ENCODE measurements around the gene ATP6V0B.

Gene ATP6V0B

DNA sequence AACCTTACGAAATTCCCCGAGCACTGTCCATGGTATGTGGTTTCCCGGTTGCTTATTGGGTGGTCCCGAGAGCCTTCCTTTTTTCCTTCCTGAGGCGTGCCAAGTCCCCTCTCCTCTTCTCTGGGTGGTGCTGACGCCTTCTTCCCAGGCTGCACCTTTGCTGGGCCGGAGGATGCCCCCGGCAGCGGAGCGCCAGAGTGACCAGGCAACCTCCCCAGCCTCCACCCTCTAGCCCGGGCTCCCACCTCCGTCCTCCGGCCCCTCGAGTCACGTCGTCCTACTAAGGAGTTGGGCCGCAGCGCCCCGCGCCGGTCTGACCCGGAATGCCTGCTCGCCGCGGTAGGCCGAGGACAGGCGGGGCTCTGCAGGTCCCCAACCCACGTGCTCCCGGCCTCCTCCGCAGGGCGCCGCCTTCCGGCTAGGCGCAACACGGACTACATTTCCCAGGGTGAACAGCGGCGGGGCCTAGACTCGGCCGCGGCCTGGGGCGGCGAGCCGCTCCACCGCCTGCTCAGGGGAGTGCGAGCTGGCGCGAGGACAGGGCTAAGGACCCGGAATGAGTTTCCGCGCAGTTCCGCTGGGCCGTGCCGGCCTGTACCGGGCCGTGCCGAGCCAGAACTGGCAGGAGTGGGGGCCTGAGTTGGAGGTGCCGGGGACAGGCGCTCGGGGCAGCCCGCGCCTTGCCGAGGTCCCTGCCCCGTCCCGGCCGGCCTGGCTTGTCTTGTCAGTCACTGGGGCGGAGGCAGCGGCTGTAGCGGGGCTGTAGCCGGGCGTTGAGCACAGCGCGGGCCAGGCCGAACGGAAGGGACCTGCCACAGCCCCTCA lies 28.3 kb upstream of the ATP6V0B start, which contains the start of gene IPO13:
IPO13 (plus strand) TSS at position 715 of the 825 bp plus-strand sequence. CDS start 651 bp downstream, outside the sequence.
- DNase-seq, result peak; percentile 95

DNA sequence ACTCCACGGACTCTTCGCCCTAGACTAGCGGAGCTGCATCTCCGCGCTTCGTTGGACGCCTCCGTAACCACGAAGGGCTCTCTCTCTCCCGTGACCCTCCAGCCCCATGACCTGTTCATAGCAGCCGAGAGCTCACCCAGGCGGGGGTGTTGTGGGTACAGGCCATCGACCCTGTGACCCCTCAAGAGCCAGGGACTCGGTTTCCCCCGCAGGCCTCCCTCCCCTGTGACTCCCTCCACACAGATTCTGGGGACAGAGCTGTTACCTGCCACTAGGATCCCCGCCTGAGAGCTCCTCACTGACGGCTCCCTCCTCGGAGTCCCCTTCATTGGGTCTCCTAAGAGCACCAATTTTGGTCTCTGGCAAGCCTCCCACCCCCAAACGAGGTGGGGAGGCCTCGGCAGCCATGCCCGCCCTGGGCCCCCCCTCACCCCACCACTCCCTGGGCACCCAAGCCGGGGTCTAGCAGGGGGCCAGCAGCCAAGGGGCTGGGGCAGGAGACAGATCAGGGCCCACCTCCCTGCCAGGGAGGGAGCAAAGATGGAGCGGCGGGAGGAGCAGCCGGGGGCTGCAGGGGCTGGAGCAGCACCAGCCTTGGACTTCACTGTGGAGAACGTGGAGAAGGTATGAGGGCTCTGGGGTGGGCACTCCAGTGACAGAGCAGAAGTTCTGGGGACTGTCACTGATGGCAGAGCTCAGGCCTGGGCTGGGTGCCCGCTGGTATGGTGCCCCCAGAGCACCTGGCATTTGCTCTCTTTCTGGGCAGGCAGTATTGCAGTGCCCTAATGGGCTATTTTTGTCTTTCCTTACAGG lies 27.5 kb upstream of the ATP6V0B start:
- DNase-seq, result no peak

DNA sequence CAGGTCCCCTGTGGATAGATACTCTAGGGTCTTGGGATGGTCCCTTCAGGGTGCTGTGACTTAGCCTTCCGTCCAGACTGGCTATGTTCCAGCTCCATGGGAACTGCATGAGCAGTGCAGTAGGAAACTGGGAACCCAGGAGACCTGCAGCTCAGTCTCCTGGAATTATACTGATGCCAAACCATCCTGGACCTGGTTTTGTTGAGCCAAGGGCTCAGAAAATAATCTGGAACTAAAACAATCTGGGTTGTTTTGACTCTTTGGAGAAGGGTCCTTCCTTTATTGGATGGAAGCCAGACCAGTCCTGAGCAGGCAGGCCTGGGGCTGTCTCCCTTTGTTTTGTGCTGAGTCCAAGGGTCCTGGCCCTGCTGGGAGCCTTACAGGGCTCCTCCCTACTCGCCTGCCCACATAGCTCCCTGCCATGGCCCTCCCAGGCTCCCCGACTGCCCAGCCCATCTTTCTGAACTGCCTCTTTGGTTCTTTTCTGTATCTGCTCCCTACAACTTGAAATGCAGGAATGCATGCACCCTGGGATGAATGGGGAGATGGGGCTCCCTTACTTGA lies 26.8 kb upstream of the ATP6V0B start:
- DNase-seq, result no peak

DNA sequence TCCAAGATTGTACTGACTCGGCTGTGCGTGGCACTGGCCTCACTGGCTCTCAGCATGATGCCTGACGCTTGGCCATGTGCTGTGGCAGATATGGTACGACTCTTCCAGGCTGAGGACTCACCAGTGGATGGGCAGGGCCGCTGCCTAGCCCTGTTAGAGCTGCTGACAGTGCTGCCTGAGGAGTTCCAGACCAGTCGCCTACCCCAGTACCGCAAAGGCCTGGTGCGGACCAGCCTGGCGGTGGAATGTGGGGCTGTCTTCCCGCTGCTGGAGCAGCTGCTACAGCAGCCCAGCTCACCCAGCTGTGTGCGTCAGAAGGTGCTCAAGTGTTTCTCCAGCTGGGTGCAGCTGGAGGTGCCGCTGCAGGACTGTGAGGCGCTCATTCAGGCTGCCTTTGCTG lies 25.1 kb upstream of the ATP6V0B start:
- DNase-seq, result no peak

DNA sequence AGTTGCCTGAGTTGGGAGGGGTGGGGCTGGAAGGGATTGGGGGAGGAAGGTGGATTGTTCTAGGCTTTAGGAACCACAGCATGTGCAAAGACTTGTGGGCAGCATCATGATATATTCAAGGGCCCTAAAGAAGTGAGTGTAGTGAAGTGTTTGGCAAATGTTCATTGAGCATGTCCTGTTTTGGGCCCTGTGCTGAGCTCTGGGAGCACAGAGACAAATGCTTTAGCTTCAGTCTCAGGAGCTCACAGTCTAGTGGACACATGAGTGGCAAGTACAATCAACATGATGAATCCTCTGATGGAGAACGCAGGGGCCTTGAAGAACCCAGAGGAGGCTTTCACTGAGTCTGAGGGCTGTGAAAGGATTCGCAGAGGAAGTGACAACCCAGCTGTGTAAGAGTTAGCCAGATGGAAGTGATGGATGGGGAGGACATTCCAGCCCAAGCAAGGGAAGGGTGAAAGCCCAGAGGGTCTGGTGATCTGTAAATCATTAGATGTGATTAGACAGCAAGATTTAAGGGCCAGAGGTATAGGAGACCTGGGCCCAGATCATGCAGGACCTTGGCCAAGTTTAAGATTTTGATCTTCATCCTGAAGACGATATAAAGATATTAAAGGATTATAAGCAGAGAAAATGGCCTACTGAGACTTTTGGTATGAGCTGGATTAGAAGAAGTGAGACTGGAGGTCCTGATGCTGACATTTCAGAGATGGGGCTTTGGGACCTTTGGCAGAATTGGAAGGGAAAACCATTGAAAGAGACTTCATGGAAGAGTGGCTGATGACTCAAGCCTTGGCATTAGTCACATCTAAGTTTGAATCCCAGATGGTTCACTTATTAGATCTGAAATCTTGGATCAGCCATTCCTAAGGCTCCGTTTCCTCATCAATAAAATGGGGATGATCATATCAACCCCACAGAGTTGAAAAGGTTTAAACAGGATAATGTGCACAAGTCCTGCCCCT lies 23.5 kb upstream of the ATP6V0B start:
- DNase-seq, result no peak

DNA sequence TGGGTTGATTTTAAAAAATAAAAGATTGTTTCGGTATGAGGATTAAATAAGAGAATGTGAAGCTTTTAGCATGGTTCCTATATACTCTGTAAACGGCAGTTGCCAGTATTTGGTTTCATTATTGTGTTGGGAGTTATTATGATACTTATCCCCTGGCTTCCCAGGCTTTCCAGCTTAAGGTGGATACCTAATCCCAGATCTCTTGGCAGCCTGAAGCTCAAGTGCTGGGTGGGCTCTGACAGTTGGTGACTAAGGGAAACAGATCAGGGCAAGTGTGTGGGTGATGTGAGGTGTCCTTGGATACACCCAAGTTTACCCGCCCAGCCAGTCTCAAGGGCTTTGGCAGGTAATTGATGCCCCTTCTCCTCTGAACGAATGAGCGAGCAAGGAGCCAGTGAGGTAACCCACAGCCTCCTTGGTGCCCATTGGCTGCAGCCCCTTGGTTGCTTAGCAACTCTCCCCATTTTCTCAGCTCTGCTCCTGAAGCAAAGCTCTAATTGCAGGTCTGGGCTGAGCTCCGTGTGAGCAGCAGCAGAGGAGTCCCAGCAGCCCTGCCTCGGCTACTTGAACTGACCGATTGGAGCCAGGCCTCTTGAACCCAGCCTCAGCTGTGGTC lies 21.9 kb upstream of the ATP6V0B start:
- no peak for DNase-seq

DNA sequence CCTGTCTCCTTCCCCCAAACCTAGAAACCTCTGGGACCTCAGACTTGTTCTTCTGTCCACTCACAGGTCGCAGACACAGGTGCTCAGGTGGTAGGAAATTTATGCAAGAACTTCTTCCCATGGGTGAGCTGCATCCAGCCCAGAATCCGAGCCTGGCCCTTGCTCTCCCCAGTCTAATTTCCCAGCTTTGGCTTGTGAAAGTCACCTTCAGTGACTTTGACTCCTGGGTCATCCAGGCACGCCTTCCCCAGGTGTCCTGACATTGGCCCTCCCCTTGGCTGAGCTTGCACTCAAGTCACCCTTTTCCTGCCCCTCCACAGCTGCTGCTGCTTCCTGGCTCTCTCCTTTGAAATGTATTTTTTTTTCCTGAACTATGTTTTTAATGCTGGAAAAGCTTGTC lies 21.4 kb upstream of the ATP6V0B start:
- DNase-seq, result no peak

DNA sequence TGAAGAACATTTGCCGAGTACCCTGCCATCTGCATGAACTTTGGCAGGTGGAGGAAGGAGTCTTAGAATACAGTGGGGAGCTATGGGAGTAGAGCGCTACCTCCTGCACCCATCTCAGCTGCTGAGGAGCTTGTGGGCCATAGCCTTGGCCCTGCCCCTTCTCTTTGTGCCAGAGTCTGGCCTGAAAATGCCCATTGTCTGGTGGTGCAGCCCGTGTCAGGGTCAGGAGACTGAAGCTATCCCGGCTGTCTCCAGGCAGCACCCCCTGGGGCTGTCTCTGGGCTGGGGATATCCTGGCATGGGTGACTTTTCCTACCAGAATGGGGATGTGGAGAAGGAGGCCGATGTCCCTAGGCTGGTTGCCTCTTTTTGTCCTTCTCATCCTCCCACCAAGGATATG lies 20.7 kb upstream of the ATP6V0B start:
- no peak for DNase-seq

DNA sequence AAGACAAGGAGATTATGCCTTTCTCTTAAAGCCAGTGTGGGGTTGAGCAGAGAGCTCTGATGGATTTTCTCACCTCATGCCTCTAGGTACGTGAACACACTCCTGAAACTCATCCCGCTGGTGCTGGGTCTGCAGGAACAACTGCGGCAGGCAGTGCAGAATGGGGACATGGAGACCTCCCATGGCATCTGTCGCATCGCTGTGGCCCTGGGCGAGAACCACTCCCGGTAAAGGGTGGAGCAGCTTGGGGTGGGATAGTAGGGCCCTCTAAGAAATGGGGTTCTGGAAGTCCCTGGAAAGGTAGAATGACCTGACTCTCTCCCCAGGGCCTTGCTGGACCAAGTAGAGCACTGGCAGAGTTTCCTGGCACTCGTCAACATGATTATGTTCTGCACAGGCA lies 18.5 kb upstream of the ATP6V0B start:
- DNase-seq, result no peak

DNA sequence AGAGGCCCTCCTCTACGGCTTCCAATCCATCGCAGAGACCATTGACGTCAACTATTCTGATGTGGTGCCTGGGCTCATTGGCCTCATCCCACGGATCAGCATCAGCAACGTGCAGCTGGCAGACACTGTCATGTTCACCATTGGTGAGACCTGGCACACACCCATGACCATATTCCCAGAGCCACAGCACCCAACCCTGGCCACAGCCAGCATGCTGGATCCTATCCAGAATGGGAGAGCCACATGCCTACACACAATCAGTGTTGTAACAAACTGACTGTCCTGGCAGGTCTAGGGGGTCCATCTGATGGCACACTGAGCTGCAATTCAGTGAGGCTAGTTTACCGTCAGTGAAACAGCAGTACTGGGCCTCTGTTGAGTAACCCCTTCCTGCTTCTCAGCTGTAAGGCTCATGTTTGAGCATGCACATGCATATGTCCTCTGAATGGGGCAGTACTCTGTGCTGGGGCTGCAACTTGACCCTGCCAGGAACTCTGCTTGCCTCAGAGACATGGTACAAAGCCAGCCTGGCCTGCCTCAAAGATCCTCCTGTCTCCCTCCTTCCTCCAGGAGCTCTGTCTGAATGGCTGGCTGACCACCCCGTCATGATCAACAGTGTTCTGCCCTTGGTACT lies 17.2 kb upstream of the ATP6V0B start:
- no peak for DNase-seq

DNA sequence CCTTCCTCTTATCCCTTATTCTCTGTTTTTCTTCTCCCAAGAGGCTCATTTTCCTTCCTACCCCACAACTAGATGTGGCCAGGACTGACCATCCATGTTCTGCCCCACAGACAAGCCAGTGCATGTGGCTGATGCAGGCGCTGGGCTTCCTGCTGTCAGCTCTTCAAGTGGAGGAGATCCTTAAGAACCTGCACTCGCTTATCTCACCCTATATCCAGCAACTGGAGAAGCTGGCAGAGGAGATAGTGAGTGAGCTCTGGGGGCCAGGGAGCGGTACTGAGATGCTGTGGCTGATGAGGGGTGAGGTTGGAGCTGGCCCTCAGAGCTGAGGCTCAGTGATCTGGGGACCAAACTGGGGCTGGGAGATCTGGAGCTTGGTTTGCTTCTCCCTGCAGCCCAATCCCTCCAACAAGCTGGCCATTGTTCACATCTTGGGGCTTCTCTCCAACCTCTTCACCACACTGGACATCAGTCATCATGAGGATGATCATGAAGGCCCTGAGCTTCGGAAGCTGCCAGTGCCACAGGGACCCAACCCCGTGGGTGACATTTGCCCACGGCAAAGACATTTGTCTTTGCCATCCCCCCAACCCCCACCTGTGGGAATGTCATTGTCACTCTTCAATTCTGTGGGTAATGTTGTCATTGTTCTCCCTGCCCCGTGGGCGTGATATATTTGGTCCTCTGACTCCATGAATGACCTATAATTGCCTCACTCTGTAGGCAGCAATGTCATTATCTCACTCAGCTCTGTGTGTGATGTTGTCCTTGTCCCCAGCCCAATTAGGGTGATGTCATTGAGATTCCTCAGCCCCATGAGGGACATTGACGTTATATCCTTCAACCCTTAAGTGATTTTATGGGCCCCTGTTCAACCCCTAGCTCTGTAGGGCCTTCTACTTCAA lies 16.2 kb upstream of the ATP6V0B start:
- no peak for DNase-seq

DNA sequence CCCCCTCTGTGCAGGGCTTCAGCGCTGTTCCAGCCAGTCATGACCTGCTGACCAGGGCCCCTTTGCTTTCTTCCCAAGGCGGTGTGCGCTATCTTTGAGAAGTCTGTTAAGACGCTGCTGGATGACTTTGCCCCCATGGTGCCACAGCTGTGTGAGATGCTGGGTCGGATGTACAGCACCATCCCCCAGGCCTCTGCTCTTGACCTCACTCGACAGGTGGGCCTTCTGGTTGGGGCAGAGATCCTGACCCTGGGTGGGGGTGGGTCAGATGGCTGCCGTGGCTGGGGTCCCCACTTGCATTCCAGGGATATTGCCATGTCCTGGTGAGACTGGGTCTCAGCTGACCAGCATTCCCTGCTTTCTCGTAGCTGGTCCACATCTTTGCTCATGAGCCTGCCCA lies 14.0 kb upstream of the ATP6V0B start:
- no peak for DNase-seq

DNA sequence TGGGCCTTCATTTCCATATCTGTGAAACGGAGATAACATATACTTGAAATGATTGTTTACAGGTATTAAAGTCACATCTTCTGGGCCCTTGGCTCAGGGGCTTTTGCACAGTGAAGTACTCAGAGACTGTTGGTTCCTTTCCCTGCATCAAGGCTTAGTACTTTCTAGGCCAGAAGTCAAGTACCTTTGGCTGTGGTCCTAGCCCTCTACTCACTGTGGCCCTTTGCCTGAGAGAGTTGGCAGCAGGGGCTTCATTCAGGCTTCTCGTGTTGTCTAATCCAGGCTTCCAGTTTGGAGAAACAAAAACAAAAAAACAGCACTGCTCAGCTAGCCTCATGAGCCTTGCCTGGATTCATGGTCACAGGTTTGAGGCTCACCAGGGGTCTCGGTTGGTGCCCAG lies 13.1 kb upstream of the ATP6V0B start:
- no peak for DNase-seq

DNA sequence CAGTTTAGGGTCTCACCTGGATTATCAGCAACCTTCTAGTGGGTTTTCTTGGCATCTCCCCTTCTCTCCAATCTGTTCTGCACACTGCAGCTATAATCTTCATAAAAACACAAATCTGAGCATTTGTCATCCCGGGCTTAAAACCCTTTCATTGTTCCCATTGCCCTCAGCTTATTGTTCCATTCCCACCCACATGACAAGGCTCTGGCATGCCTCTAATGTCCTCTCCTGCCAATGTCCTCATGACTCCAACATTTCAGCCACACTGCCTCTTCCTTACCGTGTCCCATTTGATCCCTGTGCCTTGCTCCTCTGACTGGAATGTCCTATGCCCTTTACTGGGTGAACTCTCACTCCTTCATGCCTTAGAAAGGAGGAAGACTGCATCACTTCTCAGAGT lies 12.4 kb upstream of the ATP6V0B start:
- no peak for DNase-seq

DNA sequence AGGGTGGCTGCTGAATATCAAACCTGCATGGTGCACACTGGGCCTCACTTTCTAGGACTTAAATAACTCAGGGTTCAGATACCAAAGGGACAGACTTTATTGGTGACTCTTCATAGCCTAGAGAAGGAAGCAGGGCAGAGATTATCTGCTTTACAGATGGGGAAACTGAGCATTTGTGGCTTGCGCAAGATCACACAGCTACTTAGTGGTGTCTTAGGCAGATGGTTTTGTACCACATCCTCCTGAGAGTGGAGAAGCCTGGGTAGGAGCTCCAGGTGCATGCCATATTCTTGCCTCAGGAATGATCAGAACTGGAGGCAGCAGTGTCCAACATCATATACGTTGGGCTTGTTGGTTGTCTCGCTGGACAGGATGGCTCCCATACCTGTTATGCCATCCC lies 11.8 kb upstream of the ATP6V0B start:
- DNase-seq, result no peak

DNA sequence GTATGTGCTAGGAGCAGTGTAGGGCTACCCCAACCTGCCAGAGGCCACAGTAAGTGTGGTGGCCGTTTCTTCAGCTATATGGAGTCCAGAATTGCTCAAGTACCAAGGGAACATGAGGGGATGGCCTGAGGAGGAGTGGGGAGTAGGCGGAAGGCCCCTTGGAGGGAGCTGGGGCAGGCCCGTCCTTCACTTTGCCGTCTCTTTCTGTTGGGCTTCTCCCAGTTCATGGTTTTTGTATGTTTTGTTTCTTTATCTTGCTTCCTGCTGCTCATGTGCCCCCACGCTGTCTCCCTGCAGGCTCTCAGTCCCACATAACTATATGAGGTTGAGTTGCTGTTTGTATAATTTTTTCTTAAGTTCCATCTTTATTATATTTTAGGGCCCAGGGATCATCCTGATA lies 10.9 kb upstream of the ATP6V0B start:
- DNase-seq, result no peak

DNA sequence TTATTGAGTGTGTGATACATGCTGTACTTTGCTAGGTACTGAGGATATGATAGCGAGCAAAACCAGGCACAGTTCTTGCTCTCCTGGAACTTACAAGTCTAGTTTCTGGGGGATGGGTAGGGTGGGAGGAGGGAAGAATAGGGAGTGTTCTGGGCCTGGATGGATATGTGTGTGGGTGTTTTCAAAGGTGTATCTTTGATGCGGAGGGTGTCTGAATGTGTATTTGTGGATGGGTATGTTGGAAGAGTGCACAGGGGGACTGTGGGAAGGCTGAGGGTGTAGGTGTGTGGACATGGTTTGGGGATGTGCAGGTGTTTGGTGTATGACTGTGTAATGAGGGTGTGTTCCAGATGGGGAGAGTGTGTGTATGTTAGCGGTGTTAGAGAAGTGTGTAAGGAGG lies 9.4 kb upstream of the ATP6V0B start:
- no peak for DNase-seq

DNA sequence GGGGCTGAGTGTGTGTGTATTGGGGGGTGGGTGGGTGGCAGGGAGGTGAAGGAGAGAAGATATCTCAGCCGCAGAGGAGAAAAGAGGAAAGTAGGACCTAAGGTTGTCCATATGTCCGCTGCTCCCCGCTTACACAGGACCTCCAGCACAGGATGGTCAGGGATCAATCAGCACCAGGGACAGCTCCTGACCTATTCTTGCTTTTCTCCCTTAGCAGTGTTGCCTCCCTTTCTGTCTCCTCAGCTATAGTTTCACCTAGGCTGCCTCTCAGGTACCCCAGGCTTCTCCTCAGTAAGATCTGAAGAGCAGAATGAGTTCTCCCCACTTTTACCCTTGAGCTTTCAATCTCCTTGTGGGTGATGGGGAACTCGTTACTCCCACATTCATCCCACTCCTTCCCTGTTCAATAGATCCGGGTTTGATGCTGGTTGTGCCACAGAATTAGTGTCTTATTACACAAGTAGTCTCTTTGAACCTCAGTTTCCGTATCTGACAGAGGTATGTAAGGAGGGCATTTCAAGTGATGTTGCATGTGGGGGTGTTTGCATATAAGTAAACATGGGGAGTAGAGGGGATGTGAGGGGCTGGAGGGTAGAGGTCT lies 6.3 kb upstream of the ATP6V0B start:
- peak; percentile 23 for DNase-seq

DNA sequence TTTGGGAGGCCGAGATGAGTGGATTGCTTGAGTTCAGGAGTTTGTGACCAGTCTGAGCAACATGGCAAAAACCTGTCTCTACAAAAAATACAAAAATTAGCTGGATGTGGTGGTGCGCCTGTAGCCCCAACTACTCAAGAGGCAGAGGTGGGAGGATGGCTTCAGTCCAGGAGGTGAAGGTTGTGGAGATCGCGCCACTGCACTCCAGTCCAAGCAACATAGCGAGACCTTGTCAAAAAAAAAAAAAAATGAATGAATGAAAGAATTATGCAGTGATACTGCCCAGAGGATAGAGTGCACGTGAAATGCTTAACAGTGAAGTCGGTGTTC lies 5.4 kb upstream of the ATP6V0B start:
- no peak for DNase-seq

DNA sequence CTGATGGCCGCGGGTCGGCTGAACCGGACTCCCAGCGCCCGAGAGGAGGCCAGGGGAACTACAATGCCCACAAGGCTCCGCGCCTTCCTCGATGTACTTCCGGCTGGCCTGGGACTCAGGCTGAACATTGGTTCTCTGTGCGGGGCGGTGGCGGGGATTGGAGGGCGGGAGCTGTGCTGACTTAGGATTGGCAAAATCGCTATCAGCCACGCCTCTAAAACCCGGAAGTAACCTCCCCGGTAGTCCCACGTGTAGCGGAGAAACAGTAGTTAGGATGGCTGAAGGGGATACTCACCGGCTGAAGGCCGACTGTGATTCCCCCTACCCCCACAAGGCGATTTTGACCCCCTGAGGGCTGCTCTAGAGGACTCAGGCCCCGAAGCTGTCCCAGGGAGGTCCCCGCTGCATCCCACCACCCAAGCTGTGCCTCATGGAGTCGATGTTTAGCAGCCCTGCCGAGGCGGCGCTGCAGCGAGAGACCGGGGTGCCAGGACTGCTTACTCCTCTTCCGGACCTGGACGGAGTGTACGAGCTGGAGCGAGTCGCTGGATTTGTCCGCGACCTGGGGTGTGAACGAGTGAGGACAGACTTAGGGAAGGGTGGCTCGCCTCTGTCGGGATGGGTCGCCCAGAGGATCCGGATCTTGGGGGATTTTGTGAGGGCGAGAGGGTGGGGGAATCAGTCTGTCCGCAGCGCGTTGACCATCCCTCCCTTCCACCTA lies 4.9 kb upstream of the ATP6V0B start, which contains the start of gene DPH2:
DPH2 (plus strand) TSS at position 265 of the 721 bp plus-strand sequence; CDS start at position 431, 166 bp downstream.
- DNase-seq, result peak; percentile 97

Measured in stimulated activated CD4-positive, alpha-beta T cell treated with anti-CD3 and anti-CD28 coated beads, Interleukin-4, amount 100 ng/mL, for 24 hours (primary cell).